Neuronal stem cell (in vitro differentiated cells): ENCODE results near the gene NT5E.

Source experiments
- DNase-seq: peaks from one replicate; pipeline ENCODE4 v3.0.0-alpha.2; 2013; ENCODE audit warnings: low spot score
- H2AFZ ChIP-seq: one replicate; pipeline ENCODE4 v1.6.1; 2013; ENCODE audit warnings: mild to moderate bottlenecking, low read length, inconsistent platforms
- H2AK5ac ChIP-seq: 2 replicates; pipeline ENCODE4 v1.6.1; 2013; ENCODE audit warnings: low read depth, mild to moderate bottlenecking, inconsistent platforms, low read length, moderate library complexity, mixed read lengths
- H2BK120ac ChIP-seq: 2 replicates; pipeline ENCODE4 v1.6.1; 2013; ENCODE audit warnings: low read depth, mild to moderate bottlenecking, inconsistent platforms, low read length, moderate library complexity, mixed read lengths
- H2BK12ac ChIP-seq: one replicate; pipeline ENCODE4 v1.6.1; 2013; ENCODE audit warnings: low read length, inconsistent platforms
- H2BK15ac ChIP-seq: 2 replicates; pipeline ENCODE4 v1.6.1; 2013; ENCODE audit warnings: mild to moderate bottlenecking, low read length, inconsistent platforms, mixed read lengths
- H2BK5ac ChIP-seq: one replicate; pipeline ENCODE4 v1.6.1; 2013; ENCODE audit warnings: inconsistent platforms, mild to moderate bottlenecking, low read length, moderate library complexity
- H3K14ac ChIP-seq: one replicate; pipeline ENCODE4 v1.6.1; 2013; ENCODE audit warnings: low read length, inconsistent platforms
- H3K18ac ChIP-seq: 2 replicates; pipeline ENCODE4 v1.6.1; 2013; ENCODE audit warnings: low read length, inconsistent platforms
- H3K23ac ChIP-seq: 2 replicates; pipeline ENCODE4 v1.6.1; 2013; ENCODE audit warnings: low read depth, mild to moderate bottlenecking, mixed read lengths, low read length, inconsistent platforms; ENCODE audit not compliant: poor library complexity
- H3K27ac ChIP-seq: replicated peaks from 3 replicates; pipeline ENCODE4 v1.5.1; 2013; ENCODE audit warnings: low read length, inconsistent platforms
- H3K27me3 ChIP-seq, 3 experiments: 2 replicates each; pipeline ENCODE4 v1.6.1; 2013; ENCODE audit warnings: low read length in 3 of 3, mild to moderate bottlenecking in 2 of 3, inconsistent platforms in 1 of 3, low read depth in 1 of 3, mixed read lengths in 1 of 3, moderate library complexity in 1 of 3; ENCODE audit not compliant: control insufficient read depth in 3 of 3, insufficient read depth in 3 of 3
- H3K36me3 ChIP-seq, 2 donors: replicated peaks in 1 of 2; 2 replicates each; pipeline ENCODE4 v1.6.1; 2013; ENCODE audit warnings: low read length in 2 of 2; ENCODE audit not compliant: control insufficient read depth in 2 of 2, insufficient read depth in 2 of 2
- H3K4ac ChIP-seq: 2 replicates; pipeline ENCODE4 v1.6.1; 2013; ENCODE audit warnings: inconsistent platforms, mild to moderate bottlenecking, low read length, moderate library complexity
- H3K4me1 ChIP-seq, 2 donors: 1 replicate in 1 of 2; 2 replicates in 1 of 2; pipeline ENCODE4 v1.6.1; 2013; ENCODE audit warnings: low read length in 2 of 2, low read depth in 1 of 2; ENCODE audit not compliant: control insufficient read depth in 2 of 2, insufficient read depth in 1 of 2
- H3K4me2 ChIP-seq: one replicate; pipeline ENCODE4 v1.6.1; 2013; ENCODE audit warnings: mild to moderate bottlenecking, low read length, inconsistent platforms; ENCODE audit not compliant: insufficient read depth, poor library complexity, severe bottlenecking
- H3K4me3 ChIP-seq, 2 donors: 2 replicates each; pipeline ENCODE4 v1.5.1; 2013; ENCODE audit warnings: low read length in 2 of 2, mild to moderate bottlenecking in 2 of 2, inconsistent platforms in 1 of 2, moderate library complexity in 1 of 2
- H3K79me1 ChIP-seq: one replicate; pipeline ENCODE4 v1.6.1; 2013; ENCODE audit warnings: low read depth, mild to moderate bottlenecking, inconsistent platforms, low read length, moderate library complexity
- H3K9ac ChIP-seq: one replicate; pipeline ENCODE4 v1.6.1; 2013; ENCODE audit warnings: mild to moderate bottlenecking, low read depth, low read length, inconsistent platforms; ENCODE audit not compliant: poor library complexity
- H3K9me3 ChIP-seq, 2 donors: replicated peaks in 1 of 2; 2 replicates each; pipeline versions ENCODE3 to v1.6.1; 2013; ENCODE audit warnings: low read length in 2 of 2, mild to moderate bottlenecking in 2 of 2, inconsistent platforms in 1 of 2, low read depth in 1 of 2, mixed read lengths in 1 of 2, moderate library complexity in 1 of 2; ENCODE audit not compliant: control insufficient read depth in 2 of 2, insufficient read depth in 1 of 2
- H4K8ac ChIP-seq: one replicate; pipeline ENCODE4 v1.6.1; 2013; ENCODE audit warnings: low read depth, mild to moderate bottlenecking, inconsistent platforms, low read length, moderate library complexity
- H4K91ac ChIP-seq: one replicate; pipeline ENCODE4 v1.6.1; 2013; ENCODE audit warnings: low read length, low read depth, mild to moderate bottlenecking, inconsistent platforms; ENCODE audit not compliant: poor library complexity
- WGBS, 2 donors: extraction: QIAGEN DNeasy Blood & Tissue Kit; methylation state at CpG; one replicate each; pipeline ENCODE4 v1.1.7; 2013; ENCODE audit warnings: missing lambda C conversion rate in 2 of 2, mixed read lengths in 1 of 2; ENCODE audit not compliant: insufficient read length in 2 of 2, insufficient replicate concordance in 1 of 2; ENCODE audit errors: extremely low coverage in 2 of 2; 5-methylcytosine and 5-hydroxymethylcytosine counted together

NT5E gene

GRCh38 chr6:85470023-85470410, 20.1 kb downstream of the NT5E start:
- Histone ChIP-seq H2BK15ac (no peak overlapping the region), H2BK5ac (no peak overlapping the region), H2BK120ac (no peak overlapping the region), H2AK5ac (no peak overlapping the region), H3K14ac (no peak overlapping the region), H3K27ac (no peak overlapping the region), H4K91ac (no peak overlapping the region), H4K8ac (no peak overlapping the region), H3K4ac (no peak overlapping the region), H2AFZ (no peak overlapping the region), H3K4me2 (no peak overlapping the region), H3K79me1 (no peaks in the 10 kb centered on the region), H3K18ac (no peak overlapping the region), H3K9ac (no peak overlapping the region), H3K4me1 (peaks cover 0 to 1% of the 10 kb centered on the region in 2 donors), H3K23ac (no peak overlapping the region), H3K36me3 (no peaks in the 10 kb centered on the region), H3K9me3 (no peaks in the 10 kb centered on the region), H3K4me3 (no peak overlapping the region), H2BK12ac (no peak overlapping the region), H3K27me3 (no peaks in the 10 kb centered on the region)
- no CpG with 5 or more reads among the region's 2 CpGs for WGBS, 2 donors
- DNase-seq, result no peak

GRCh38 chr6:85472744-85473143, 22.9 kb downstream of the NT5E start:
- H3K79me1 ChIP-seq, result no peaks in the 10 kb centered on the region
- no peak overlapping the region for H2AK5ac ChIP-seq
- H2BK5ac ChIP-seq, result no peak overlapping the region
- H3K36me3 ChIP-seq, result no peaks in the 10 kb centered on the region
- H4K91ac ChIP-seq, result no peak overlapping the region
- no peak overlapping the region for H3K27ac ChIP-seq
- H3K23ac ChIP-seq, result no peak overlapping the region
- no peak overlapping the region for H2BK15ac ChIP-seq
- no CpG with 5 or more reads among the region's 1 CpG for WGBS, 2 donors
- H3K9me3 ChIP-seq, result peaks cover 0 to 5% of the 10 kb centered on the region in 2 donors
- DNase-seq, result no peak
- H4K8ac ChIP-seq, result no peak overlapping the region
- no peak overlapping the region for H3K4me2 ChIP-seq
- no peaks in the 10 kb centered on the region for H3K27me3 ChIP-seq
- no peak overlapping the region for H2BK120ac ChIP-seq
- H3K14ac ChIP-seq, result no peak overlapping the region
- no peak overlapping the region for H2AFZ ChIP-seq
- H3K18ac ChIP-seq, result no peak overlapping the region
- H2BK12ac ChIP-seq, result no peak overlapping the region
- peaks cover 0 to 1% of the 10 kb centered on the region in 2 donors for H3K4me1 ChIP-seq
- H3K4me3 ChIP-seq, result no peak overlapping the region
- H3K4ac ChIP-seq, result no peak overlapping the region
- no peak overlapping the region for H3K9ac ChIP-seq

GRCh38 chr6:85473748-85474147, 23.9 kb downstream of the NT5E start:
- no peak overlapping the region for H2BK120ac ChIP-seq
- H3K9me3 ChIP-seq, result peaks cover 0 to 5% of the 10 kb centered on the region in 2 donors
- no peak overlapping the region for H2AK5ac ChIP-seq
- H3K4ac ChIP-seq, result no peak overlapping the region
- no CpG with 5 or more reads among the region's 1 CpG for WGBS, 2 donors
- no peak overlapping the region for H4K8ac ChIP-seq
- no peaks in the 10 kb centered on the region for H3K36me3 ChIP-seq
- no peak overlapping the region for H3K9ac ChIP-seq
- no peak overlapping the region for H3K4me2 ChIP-seq
- no peak overlapping the region for H3K23ac ChIP-seq
- no peak overlapping the region for H3K4me3 ChIP-seq
- H2AFZ ChIP-seq, result no peak overlapping the region
- H3K14ac ChIP-seq, result no peak overlapping the region
- no peak overlapping the region for H2BK12ac ChIP-seq
- H3K79me1 ChIP-seq, result no peaks in the 10 kb centered on the region
- no peak overlapping the region for H3K18ac ChIP-seq
- H2BK15ac ChIP-seq, result no peak overlapping the region
- no peak overlapping the region for H2BK5ac ChIP-seq
- peaks cover 0 to 1% of the 10 kb centered on the region in 2 donors for H3K4me1 ChIP-seq
- H4K91ac ChIP-seq, result no peak overlapping the region
- DNase-seq, result no peak
- no peak overlapping the region for H3K27ac ChIP-seq
- H3K27me3 ChIP-seq, result no peaks in the 10 kb centered on the region

- WGBS, 2 donors, result no CpG with 5 or more reads among the region's 4 CpGs
- Histone ChIP-seq H3K4ac (no peak overlapping the region), H2BK5ac (no peak overlapping the region), H4K8ac (no peak overlapping the region), H2AK5ac (no peak overlapping the region), H3K36me3 (no peaks in the 10 kb centered on the region), H2BK120ac (no peak overlapping the region), H3K18ac (no peak overlapping the region), H2BK12ac (no peak overlapping the region), H3K9ac (no peak overlapping the region), H3K4me3 (no peak overlapping the region), H3K27ac (no peak overlapping the region), H3K79me1 (no peaks in the 10 kb centered on the region), H4K91ac (no peak overlapping the region), H3K14ac (no peak overlapping the region), H3K4me2 (no peak overlapping the region), H2AFZ (no peak overlapping the region), H3K27me3 (no peaks in the 10 kb centered on the region), H2BK15ac (no peak overlapping the region), H3K9me3 (peaks cover 0 to 5% of the 10 kb centered on the region in 2 donors), H3K4me1 (no peaks in the 10 kb centered on the region), H3K23ac (no peak overlapping the region)
- DNase-seq, result no peak
Observed at GRCh38 chr6:85476532-85476931, 26.6 kb downstream of the NT5E start.
